ENCODE data around the gene UNC93B1.
A peak's percentile ranks its signal among the peaks of the same experiment; 100 is the strongest.

The UNC93B1 gene

DNA sequence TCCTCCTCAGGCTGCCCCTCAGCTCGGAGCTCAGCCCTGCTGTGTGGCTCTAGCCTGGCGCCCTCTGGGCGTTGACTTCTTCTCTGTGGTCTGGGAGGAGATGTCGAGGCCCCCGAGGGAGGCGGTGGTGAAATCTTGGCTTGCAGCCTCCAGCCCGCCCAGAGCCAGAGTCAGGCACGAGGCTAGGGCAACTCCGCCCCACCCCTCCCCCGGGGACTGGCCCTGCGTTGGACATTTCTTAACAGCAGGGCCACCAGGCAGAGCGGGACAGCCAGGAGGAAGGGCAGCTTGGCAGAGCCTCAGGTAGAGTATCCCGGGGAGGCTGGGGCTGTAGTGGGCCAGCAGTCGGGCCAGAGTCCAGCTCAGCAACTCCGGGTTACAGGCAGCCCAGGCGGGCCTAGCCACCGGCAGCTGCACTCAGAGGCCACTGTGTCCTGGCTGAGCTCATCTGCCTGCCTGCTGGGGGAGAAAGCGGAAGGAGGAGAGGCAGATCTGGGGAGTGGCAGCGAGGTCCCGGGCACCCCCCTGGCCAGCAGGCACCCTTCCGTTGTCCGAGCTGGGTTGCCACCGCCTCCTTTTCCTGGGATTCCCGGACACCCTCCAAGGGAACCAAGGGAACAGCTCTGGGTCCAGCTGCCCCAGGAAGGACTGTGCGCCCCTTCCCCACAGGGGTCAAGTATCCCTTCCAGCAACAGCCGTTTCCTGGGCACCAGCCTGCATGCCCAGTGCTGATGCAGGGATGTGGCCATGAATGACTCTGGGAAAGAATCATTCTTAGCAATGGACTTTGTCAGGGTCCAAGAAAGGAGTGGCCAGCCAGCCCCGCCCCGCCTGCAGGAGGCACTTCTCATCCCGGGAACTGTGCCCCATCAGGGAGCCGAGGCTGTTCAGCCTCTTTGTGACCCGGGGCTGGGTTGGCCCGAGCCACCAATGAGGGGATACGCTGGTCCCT, 6.5 kb upstream of the UNC93B1 start, which contains the start of gene ALDH3B1:
Gene ALDH3B1, plus strand, starts transcription at position 238 of the 952 bp plus-strand sequence. CDS start 4,971 bp downstream, outside the sequence.
- no peaks in the 10 kb centered on the region for H3K27me3 Mint-ChIP-seq
- peaks cover 4% of the 10 kb centered on the region for H3K4me1 Mint-ChIP-seq (ENCODE audit: low read depth)
- no peaks in the 10 kb centered on the region for H3K9me3 Mint-ChIP-seq
- DNase-seq, result no peak
- H3K27ac Mint-ChIP-seq, result no peak within 1 kb of the TSS
- no peaks in the 10 kb centered on the region for H3K36me3 Mint-ChIP-seq (ENCODE audit: low read depth)
- H3K4me3 Mint-ChIP-seq, result no peak within 1 kb of the TSS

DNA sequence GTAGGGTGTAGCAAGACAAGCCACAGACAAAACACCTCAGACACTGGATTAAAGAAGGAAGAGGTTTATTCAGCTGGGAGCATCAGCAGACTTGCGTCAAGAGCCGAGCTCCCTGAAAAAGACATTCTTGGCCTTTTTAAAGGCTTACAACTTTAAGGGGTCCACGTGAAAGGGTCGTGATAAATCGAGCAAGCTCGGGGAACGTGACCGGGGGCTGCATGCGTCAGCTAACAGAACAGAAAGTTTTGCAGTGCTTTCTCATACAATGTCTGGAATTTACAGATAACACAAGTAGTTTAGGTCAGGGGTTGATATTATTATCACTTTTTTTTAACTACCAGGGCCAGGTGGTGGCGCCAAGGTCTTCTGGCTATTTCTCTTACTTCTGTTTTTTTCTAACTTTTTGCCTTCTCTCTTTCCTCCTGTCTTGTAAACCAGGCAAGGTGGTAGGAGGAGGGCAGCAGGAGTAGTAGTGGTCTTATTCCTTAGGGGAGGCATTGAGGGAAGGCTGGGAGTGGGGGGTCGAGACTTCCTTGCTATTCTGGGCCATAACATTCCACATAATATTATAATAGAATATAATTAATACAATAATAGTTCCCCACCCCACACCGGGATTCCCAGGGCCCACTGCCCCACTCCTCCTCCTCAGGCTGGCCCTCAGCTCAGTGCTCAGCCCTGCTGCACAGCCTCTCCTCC, 5.6 kb upstream of the UNC93B1 start:
- H3K27me3 Mint-ChIP-seq, result no peaks in the 10 kb centered on the region
- no peak overlapping the region for H3K4me3 Mint-ChIP-seq
- peaks cover 8% of the 10 kb centered on the region for H3K4me1 Mint-ChIP-seq (ENCODE audit: low read depth)
- H3K36me3 Mint-ChIP-seq (ENCODE audit: low read depth), result no peaks in the 10 kb centered on the region
- no peak overlapping the region for H3K27ac Mint-ChIP-seq
- H3K9me3 Mint-ChIP-seq, result no peaks in the 10 kb centered on the region
- DNase-seq, result no peak

DNA sequence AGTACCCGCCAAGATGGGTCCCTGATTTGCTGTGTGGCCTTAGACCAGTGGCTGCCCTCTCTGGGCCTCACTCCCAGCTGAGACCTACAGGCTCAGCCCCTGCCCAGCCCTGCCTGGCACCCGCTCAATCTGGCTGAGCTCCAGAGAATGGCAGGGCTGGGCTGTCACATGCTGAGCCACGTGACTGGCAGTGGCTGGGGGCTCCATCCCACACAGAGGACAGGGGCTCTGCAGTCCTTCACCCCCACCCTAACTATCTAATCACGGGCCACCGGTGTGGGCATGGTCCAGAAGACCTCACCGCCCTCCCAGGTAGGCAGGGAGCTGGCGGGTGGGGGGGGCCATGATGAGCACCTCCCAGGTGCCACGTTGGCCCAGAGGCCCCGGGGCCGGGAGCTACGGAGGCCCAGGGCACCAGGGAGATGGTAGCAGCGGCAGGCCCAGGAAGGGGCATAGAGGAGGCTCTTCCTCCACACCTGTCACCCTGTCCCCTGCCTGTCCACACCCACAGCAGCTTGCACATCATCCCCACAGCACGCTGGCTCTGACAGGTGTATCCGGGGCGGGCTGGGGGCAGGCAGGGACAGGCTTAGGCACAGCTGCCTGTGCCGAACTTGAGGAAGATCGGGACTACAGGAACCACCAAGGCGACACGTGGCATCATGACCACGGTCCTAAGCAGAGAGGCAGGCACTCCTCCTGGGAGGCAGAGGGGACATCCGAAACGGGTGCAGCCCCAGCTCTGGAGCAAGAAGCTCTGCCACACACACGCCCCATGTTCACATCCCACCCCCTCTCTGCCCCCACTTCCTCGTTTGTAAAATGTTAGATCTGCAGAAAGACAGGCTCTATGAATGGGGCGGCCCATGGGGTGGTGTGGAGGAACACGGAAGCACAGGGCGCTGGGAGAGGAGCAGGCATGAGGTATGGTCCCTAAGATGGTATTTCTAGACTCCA, 4.8 kb upstream of the UNC93B1 start:
- Mint-ChIP-seq H3K9me3 (no peaks in the 10 kb centered on the region), H3K4me3 (no peak overlapping the region), H3K4me1 (ENCODE audit: low read depth) (peaks cover 13% of the 10 kb centered on the region), H3K27ac (no peak overlapping the region), H3K36me3 (ENCODE audit: low read depth) (no peaks in the 10 kb centered on the region), H3K27me3 (no peaks in the 10 kb centered on the region)
- DNase-seq, result no peak

DNA sequence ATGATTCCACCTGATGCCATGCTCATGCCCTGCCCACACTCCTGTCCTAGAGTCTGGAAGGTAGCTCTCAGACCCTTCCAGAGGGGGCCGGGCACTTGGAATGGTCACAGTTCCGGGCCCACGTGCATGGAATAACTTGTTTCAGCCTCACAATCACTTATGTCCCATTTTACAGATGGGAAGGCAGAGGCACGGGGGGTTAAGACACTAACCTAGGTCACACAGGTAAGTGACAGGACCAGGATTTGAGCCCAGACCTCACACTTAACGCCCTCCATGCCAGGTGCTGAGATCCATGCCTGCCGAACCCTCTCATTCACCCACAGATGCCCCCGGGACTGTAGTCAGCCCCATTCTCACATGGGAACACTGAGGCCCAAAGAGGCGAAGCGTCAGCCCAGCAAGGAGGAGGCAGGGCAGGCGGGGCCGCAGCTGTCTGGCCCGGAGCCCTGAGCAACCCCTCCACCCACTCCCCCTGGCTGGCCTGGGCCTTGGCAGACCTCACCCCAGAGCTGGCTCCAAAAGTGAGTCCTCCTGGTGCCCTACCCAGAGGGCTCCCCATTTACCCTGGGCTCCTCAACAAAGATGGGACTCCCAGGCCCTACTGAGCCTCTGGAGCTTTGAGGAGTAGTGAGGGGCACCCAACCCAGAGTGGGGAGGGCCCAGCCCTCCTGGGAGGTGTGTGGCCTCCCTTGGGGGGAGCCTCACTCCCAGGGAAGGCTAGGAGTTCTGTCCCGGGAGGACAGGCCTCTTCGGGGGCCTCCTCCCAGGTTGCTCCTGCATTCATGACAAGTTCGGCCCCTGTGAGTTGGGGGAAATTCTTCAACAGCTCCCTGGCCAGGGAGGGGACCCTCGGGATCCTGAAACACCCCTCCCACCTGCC, 3.8 kb upstream of the UNC93B1 start:
- Mint-ChIP-seq H3K4me1 (ENCODE audit: low read depth) (peaks cover 16% of the 10 kb centered on the region), H3K27ac (no peak overlapping the region), H3K4me3 (no peak overlapping the region), H3K9me3 (no peaks in the 10 kb centered on the region), H3K36me3 (ENCODE audit: low read depth) (no peaks in the 10 kb centered on the region), H3K27me3 (no peaks in the 10 kb centered on the region)
- DNase-seq, result no peak

DNA sequence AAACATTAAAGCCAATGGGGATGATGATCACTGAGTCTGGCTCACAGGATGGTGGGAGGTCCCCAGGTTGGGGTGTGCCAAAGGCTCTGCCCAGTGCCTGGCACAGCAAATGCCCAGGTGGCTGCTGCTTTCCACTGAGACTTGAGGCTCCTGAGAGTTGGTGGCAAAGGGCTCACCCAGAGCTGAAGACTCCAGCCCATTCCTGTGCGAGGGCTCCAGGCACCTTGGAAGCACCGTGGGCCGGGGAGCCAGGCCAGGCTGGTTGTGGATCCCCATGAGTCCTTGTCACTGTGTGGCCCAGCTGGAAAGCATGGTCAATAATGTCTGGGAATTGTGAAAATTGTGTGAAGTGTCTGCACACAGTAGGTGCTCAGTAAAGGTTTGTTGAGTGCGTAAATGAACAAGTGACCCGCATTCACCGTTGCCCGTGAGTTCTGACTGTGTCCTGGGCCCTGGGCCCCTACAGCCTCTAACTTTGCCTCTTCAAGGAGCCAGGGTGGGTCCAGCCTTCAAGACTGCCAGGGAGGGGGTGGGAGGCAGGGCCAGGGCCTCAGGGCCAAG, 2.8 kb upstream of the UNC93B1 start:
- DNase-seq, result no peak
- H3K4me1 Mint-ChIP-seq (ENCODE audit: low read depth), result peaks cover 19% of the 10 kb centered on the region
- H3K27ac Mint-ChIP-seq, result no peak overlapping the region
- H3K27me3 Mint-ChIP-seq, result no peaks in the 10 kb centered on the region
- no peaks in the 10 kb centered on the region for H3K9me3 Mint-ChIP-seq
- peaks cover 2% of the 10 kb centered on the region for H3K36me3 Mint-ChIP-seq (ENCODE audit: low read depth)
- H3K4me3 Mint-ChIP-seq, result no peak overlapping the region

DNA sequence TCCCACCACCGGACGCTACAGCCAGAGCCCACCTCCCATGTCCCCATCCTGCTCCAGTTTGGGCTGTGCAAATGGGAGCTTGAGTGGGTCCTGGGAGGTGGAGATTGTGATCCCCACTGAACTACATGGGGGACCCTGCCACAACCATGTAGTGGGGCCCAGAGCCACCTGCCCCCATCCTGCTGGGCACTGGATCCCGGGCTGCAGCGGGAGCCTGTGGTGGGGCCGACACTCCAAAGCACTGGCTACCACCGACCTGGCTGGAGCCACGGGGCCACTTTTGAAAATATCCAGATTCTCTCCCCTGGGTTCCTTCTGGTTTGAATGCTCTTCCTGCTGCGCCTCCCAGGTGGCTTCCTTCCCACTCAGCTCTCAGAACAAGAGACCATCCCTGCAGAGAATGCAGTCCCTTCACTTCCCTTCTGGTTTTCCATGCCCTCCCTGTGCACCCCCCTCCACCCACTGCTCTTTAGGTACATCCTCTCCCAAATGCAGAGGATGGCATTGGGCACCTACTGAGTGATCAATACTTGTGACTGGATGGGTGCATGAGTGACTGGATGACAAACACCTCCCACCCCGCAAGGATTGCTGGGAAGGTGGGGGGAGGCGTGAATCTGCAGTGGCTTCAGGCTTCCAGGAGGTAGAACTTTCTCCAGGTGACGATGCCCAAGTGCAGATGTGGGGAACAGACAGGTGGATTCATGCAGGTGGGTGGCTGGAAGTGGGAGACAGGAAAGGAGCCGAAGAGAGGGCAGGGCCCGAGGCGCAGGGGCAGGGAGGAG, 846 bp upstream of the UNC93B1 start:
- Mint-ChIP-seq H3K27ac (peak overlapping the region; percentile 66), H3K4me1 (ENCODE audit: low read depth) (peaks cover 19% of the 10 kb centered on the region), H3K9me3 (no peaks in the 10 kb centered on the region), H3K27me3 (no peaks in the 10 kb centered on the region), H3K36me3 (ENCODE audit: low read depth) (peaks cover 2% of the 10 kb centered on the region), H3K4me3 (peak overlapping the region; percentile 78)
- no peak for DNase-seq

DNA sequence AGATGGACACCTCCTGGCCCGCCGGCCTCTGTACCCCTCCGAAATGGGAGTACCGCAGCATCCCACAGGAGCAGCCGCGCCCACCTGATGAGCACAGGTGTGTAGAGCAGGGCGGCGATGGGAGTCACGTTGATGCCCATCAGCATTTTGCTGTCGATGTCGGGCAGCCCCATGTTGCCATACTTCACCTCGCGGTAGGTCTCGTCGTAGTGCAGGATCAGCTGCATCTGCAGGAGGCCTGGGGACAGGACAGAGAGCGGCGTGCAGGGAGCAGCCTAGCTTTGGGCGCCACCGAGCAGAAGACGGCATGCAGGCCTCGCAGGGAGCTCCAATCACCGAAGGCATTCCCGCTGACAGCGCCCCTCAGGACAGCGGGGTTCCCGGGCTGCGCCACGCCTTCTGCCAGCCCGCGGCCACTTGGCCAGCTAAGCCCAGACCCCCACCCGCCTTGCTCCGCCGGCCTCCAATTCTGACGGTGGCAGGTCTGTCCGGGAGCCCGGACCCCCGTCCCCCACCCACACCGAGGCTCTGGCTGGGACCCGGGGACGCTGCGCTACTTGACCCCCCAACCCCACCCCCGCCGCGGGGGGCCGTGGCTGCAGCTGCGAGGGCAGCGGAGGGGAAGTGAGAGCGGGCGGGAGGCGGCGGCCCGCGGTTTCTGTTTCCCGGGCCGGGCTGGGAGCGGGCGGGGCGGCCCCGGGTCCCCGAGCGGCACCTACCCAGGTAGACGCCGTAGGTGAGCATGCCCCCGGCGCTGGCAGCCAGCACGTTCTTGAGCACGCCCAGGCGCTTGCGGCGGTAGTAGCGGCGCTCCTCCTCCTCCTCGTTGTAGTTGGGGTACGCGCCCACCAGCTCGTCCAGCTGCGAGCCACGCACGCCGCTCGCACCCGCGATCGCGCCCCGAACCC, 705 bp downstream of the UNC93B1 start:
- H3K27ac Mint-ChIP-seq, result no peak overlapping the region

DNA sequence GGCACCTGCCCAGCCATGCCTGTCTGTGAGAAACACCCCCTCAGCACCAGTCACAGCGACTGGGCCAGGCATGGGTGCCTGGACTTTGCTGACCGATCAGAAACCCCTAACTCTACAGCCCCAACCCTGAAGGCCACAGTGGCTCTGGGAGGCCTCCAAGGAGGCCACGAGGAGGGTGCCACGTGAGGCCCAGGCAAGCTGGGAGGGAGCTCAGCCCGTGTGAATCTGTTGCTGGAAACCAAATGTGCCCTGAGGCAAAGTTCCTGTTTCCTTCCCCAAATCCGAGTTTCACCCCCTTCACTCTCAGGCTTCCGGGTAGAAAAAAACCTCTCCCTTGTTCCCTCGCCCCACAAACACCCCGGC, 1.3 kb downstream of the UNC93B1 start:
- H3K27ac Mint-ChIP-seq, result peak overlapping the region; percentile 29
- no peak for DNase-seq
- H3K27me3 Mint-ChIP-seq, result no peaks in the 10 kb centered on the region
- no peaks in the 10 kb centered on the region for H3K9me3 Mint-ChIP-seq
- H3K36me3 Mint-ChIP-seq (ENCODE audit: low read depth), result peaks cover 2% of the 10 kb centered on the region
- peak overlapping the region; percentile 70 for H3K4me3 Mint-ChIP-seq
- peaks cover 21% of the 10 kb centered on the region for H3K4me1 Mint-ChIP-seq (ENCODE audit: low read depth)

More for the DNA sequence above, 705 bp downstream of the UNC93B1 start:
- Mint-ChIP-seq H3K27me3 (no peaks in the 10 kb centered on the region), H3K4me3 (peak overlapping the region; percentile 70), H3K36me3 (ENCODE audit: low read depth) (peaks cover 2% of the 10 kb centered on the region), H3K4me1 (ENCODE audit: low read depth) (peaks cover 18% of the 10 kb centered on the region), H3K9me3 (no peaks in the 10 kb centered on the region)
- DNase-seq, result peak; percentile 43

DNA sequence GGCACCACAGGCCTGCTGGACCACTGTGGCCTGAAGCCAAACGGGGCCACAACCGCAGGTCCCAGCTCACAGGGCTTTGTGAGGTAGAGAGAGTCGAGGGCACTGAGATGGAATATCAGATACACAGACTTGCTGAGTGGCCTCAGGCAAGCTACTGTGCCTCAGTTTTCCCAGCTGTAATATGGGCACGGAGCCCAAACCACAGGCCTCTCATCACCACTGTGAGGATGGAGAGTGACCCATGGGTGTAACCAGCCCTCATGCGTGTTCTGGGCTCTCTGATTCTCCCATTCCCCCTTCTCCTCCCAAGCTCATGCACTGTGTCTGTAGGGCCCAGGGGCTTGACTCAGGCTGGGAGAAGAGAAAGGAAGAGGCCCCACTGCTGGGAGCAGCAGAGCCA, 4.2 kb downstream of the UNC93B1 start:
- Mint-ChIP-seq H3K27me3 (no peaks in the 10 kb centered on the region), H3K4me1 (ENCODE audit: low read depth) (peaks cover 26% of the 10 kb centered on the region), H3K27ac (no peak overlapping the region)

DNA sequence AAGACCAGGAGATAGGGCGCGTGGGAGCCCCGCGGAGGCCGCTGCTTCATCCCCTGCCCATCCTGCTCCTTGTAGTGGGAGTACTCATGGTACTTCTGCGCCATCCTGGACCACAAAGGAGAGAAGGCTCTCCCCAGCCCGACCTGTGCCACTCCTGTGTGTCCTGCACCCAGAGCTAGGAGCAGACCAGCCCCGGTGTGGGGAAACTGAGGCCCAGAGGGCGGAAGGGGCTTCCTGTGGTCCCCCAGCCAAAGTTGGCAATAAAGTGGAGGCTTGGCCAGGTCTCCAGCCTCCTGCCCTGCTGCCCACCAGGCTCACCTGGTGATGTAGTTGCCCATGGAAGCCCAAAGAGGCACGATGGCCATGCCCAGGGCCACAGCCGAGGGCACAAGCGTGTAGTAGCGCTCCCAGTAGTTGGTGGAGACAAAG, 4.7 kb downstream of the UNC93B1 start:
- no peaks in the 10 kb centered on the region for H3K9me3 Mint-ChIP-seq
- H3K4me1 Mint-ChIP-seq (ENCODE audit: low read depth), result peaks cover 25% of the 10 kb centered on the region
- H3K4me3 Mint-ChIP-seq, result no peak overlapping the region
- peaks cover 4% of the 10 kb centered on the region for H3K36me3 Mint-ChIP-seq (ENCODE audit: low read depth)
- no peaks in the 10 kb centered on the region for H3K27me3 Mint-ChIP-seq
- DNase-seq, result no peak
- H3K27ac Mint-ChIP-seq, result no peak overlapping the region

More for the DNA sequence above, 4.2 kb downstream of the UNC93B1 start:
- no peak for DNase-seq
- Mint-ChIP-seq H3K36me3 (ENCODE audit: low read depth) (peaks cover 4% of the 10 kb centered on the region), H3K9me3 (no peaks in the 10 kb centered on the region), H3K4me3 (no peak overlapping the region)

DNA sequence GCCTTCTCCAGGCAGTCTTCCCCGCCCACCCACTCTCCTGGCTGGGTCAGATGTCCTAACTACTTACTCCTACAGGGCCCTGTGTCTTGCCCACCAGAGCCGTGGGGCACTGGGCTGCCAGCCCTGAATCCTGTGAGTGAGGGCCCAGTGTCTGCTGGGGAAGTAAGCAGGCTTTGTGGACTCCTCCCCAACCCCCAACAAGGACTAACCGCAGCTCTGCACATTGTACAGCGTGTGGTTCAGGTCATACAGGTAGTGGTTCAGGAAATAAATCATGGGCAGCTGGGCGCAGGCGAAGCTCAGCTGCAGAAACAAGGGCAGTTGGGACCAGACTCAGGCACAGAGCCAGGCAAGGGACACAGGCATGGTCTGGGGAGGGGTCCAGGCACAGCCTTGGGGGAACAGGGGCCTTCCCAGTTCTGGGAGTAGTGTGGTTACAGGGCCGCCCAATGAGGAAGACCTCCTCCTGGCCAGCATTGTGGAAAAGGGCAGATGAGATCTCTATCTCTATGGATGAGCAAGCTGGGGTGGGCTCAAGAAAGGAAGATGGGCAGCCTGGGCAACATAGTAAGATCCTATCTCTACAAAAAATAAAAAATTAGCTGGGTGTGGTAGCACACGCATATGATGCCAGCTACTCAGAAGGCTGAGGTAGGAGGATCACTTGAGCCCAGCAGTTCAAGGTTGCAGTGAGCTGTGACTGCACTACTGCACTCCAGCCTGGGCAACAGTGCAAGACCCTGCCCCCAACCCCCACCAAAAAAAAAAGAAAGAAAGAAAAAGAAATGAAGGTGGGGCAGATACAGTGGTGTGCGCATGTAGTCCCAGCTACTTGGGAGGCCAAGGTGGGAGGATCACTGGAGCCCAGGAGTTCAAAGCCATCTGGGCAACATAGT, 5.5 kb downstream of the UNC93B1 start:
- H3K9me3 Mint-ChIP-seq, result no peaks in the 10 kb centered on the region
- DNase-seq, result no peak
- no peaks in the 10 kb centered on the region for H3K27me3 Mint-ChIP-seq
- peaks cover 4% of the 10 kb centered on the region for H3K36me3 Mint-ChIP-seq (ENCODE audit: low read depth)
- H3K4me3 Mint-ChIP-seq, result no peak overlapping the region
- H3K4me1 Mint-ChIP-seq (ENCODE audit: low read depth), result peaks cover 27% of the 10 kb centered on the region
- H3K27ac Mint-ChIP-seq, result no peak overlapping the region
